NCI-H748 (cell line): ENCODE data around the gene CDK11B.

ENCODE experiments used
- DNase-seq: peaks from one replicate; lab custom pipeline; 2025; ENCODE audit not compliant: unreplicated experiment; lab: John Stamatoyannopoulos, UW

CDK11B gene

GRCh38 chr1:1617516-1617915, 41.3 kb downstream of the CDK11B start:
- DNase-seq = no peak

GRCh38 chr1:1616838-1617237, 42.0 kb downstream of the CDK11B start:
- DNase-seq = no peak

- DNase-seq = peak; percentile 20
These were observed 42.6 kb downstream of the CDK11B start for GRCh38 chr1:1616045-1616790.

GRCh38 chr1:1615256-1616044, 43.4 kb downstream of the CDK11B start, which contains the start of gene MIB2:
MIB2 (plus strand) TSS chr1:1615500; CDS start chr1:1623453, 7,953 bp downstream.
- peak; percentile 96 for DNase-seq

GRCh38 chr1:1614954-1615255, 43.9 kb downstream of the CDK11B start:
- no peak for DNase-seq

- peak; percentile 23 for DNase-seq
These were observed 44.4 kb downstream of the CDK11B start for GRCh38 chr1:1614204-1614953.

- no peak for DNase-seq
These were observed 45.2 kb downstream of the CDK11B start for GRCh38 chr1:1613509-1614082.

GRCh38 chr1:1612104-1612400, 46.8 kb downstream of the CDK11B start:
- DNase-seq = no peak

- no peak for DNase-seq
These were observed 48.0 kb downstream of the CDK11B start for GRCh38 chr1:1610796-1611195.

- no peak for DNase-seq
These were observed 48.9 kb downstream of the CDK11B start for GRCh38 chr1:1609822-1610485.

GRCh38 chr1:1606232-1606631, 52.6 kb downstream of the CDK11B start:
- no peak for DNase-seq

GRCh38 chr1:1605724-1606123, 53.1 kb downstream of the CDK11B start:
- no peak for DNase-seq

GRCh38 chr1:1605034-1605591, 53.7 kb downstream of the CDK11B start:
- DNase-seq = no peak

GRCh38 chr1:1604374-1605033, 54.3 kb downstream of the CDK11B start:
- no peak for DNase-seq

- DNase-seq = no peak
These were observed 55.0 kb downstream of the CDK11B start for GRCh38 chr1:1603671-1604373.

GRCh38 chr1:1602968-1603506, 55.8 kb downstream of the CDK11B start:
- DNase-seq = no peak

GRCh38 chr1:1602304-1602967, 56.4 kb downstream of the CDK11B start:
- DNase-seq = no peak

- no peak for DNase-seq
These were observed 57.1 kb downstream of the CDK11B start for GRCh38 chr1:1601564-1602303.
